HepG2 (cell line): ENCODE data around the gene DHX8.

Source experiments
- CBX2 ChIP-seq, 2 experiments: fragments of 200-600 bp in 1 of 2; sonication (generic); formaldehyde crosslinking in 1 of 2; IDR thresholded peaks; 2 replicates each; pipeline versions ENCODE4 v1.7.0 to v1.8.1; 2018 to 2022; ENCODE audit warnings: low read depth in 2 of 2, low read length in 1 of 2, mild to moderate bottlenecking in 1 of 2, missing genetic modification reagents in 1 of 2
- DNMT3B ChIP-seq: conservative IDR thresholded peaks from 2 replicates; pipeline ENCODE4 v1.6.1; 2016; ENCODE audit warnings: missing biosample characterization, control low read depth
- MAFF ChIP-seq: IDR thresholded peaks from 2 replicates; pipeline ENCODE4 v1.6.1; 2011; ENCODE audit warnings: low read depth, low read length, improper control_type of control experiment
- SUZ12 ChIP-seq: fragments of 150-350 bp; IDR thresholded peaks from 2 replicates; pipeline ENCODE4 v1.6.1; 2014; ENCODE audit warnings: low read depth, low read length

GRCh38 chr17:43563600-43564594 lies 80.1 kb downstream of the DHX8 start:
- TF ChIP-seq SUZ12 (no peak), CBX2 (IDR thresholded peaks at IDR 0.05; ENCODE audit: low read depth, low read length) (no peak), CBX2 (CRISPR knock-in tag; IDR thresholded peaks at IDR 0.05; ENCODE audit: low read depth) (no peak), DNMT3B (CRISPR knock-in tag) (no peak), MAFF (no peak)
